GM10847 (cell line): ENCODE results near the gene SLAMF8.

Experiments
- POLR2A ChIP-seq: IDR thresholded peaks from 2 replicates; pipeline ENCODE4 v1.6.1; 2011; ENCODE audit not compliant: insufficient read length; ENCODE audit errors: extremely low read depth

Gene SLAMF8

GRCh38 chr1:159854693-159855192 lies 28.1 kb downstream of the SLAMF8 start:
- no peak for TF ChIP-seq POLR2A

GRCh38 chr1:159855709-159856108 lies 29.0 kb downstream of the SLAMF8 start:
- no peak for TF ChIP-seq POLR2A

DNA sequence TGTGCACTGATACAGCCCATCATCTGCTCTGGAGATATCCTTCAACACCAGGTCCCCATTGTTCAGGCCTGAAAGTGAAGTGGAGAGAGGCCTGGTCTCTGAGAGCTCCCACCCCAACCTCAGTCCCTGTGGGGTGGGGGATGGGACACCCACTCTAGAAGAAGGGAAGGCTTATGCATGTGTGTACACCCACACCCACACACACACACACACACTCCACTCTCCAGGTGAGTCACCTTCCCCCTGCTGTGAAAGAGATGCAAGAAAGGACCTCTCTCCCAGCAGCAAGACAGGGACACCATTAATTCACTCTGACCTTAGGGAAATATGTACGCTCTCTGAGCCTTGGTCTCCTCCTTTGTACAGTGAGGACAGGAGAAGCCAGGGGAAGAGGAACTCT lies 29.9 kb downstream of the SLAMF8 start:
- TF ChIP-seq POLR2A: no peak

DNA sequence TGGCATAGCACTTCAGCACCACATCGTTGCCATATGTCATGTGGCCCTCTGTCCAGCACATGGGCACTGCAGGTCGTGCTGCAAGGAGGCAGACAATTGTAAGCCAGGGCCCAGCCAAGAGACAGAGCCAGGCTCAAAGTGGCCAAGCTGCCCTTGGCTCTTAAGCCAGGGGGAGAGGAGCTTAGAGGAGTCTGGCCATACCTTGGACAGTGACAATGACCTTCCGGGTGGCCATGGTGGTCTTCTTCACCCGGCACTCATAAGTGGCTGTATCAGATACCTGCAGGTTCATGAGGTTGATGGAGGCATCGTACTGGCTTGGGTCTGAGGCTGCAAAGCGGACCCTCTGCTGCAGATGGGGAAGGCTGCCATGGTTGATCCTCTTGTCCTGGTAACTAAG lies 31.2 kb downstream of the SLAMF8 start:
- no peak for TF ChIP-seq POLR2A

GRCh38 chr1:159859767-159860322 lies 33.2 kb downstream of the SLAMF8 start:
- no peak for TF ChIP-seq POLR2A

DNA sequence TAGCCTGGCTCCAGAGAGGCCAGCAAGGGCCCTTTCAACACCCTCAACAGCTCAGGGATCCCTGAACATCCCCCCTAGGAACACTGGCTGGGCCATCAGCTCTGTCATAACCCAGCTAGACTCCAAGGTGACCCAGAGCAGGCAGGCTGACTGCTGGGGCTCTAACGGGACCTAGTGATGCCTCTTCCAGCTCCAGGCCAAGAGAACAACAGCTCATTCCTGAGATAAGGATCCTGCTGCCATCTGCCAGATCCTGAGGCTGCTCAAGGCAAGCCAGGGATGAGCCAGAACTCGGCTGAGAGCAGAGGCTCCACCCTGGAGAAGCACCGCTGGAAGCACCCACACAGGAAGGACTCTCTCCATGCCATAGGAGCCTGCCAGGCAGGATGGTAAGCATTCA lies 33.8 kb downstream of the SLAMF8 start:
- TF ChIP-seq POLR2A: no peak

GRCh38 chr1:159861218-159861617 lies 34.5 kb downstream of the SLAMF8 start:
- TF ChIP-seq POLR2A: no peak

GRCh38 chr1:159862031-159862430 lies 35.4 kb downstream of the SLAMF8 start:
- no peak for TF ChIP-seq POLR2A

- no peak for TF ChIP-seq POLR2A
These were observed 35.9 kb downstream of the SLAMF8 start, which contains the start of gene VSIG8 for GRCh38 chr1:159862557-159862956. Gene VSIG8 (minus strand): TSS chr1:159862657. CDS start chr1:159862521, 136 bp downstream.

GRCh38 chr1:159864262-159864661 lies 37.6 kb downstream of the SLAMF8 start:
- no peak for TF ChIP-seq POLR2A

DNA sequence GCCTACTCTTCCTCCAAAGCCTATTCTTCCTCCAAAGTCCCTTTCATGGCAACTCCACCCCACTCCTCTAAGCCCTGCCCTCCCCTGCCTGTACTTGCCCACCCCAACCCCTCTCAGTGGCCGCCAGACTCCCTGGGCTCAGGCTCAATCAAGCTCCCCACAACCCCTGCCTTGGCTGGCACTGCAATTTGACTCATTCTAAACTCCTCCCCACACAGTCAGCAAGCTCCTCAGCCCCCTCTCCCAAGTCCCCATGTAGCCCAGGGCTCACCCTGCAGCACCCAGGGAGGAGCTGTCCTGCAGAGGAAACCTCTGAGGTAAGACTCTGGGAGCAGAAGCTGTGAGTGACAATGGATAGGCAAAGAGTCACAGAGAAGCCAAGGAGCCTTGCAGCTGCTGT lies 39.4 kb downstream of the SLAMF8 start:
- TF ChIP-seq POLR2A: no peak

GRCh38 chr1:159866905-159867663 lies 40.4 kb downstream of the SLAMF8 start:
- TF ChIP-seq POLR2A: no peak

GRCh38 chr1:159867664-159868026 lies 41.0 kb downstream of the SLAMF8 start:
- TF ChIP-seq POLR2A: no peak

GRCh38 chr1:159868766-159869165 lies 42.1 kb downstream of the SLAMF8 start:
- no peak for TF ChIP-seq POLR2A

DNA sequence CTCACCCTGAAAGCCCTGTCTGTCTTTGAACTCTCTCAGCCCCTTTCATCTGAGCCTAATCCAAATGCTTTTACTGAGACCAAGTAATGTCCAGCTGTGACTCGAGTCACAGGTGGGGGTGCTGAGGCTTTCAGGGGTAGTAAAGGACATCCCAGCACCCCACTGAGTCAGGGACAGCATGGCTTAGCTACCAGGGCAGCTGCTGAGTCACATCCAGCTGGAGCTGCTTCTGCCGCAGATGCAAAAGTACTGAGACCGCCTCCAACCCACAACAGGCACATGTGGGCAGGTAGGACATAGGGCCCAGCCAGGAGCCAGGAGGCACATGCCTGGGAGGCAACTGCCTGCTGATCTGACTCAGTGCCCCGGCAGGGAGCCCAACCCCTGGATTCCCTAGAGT lies 42.5 kb downstream of the SLAMF8 start:
- no peak for TF ChIP-seq POLR2A

DNA sequence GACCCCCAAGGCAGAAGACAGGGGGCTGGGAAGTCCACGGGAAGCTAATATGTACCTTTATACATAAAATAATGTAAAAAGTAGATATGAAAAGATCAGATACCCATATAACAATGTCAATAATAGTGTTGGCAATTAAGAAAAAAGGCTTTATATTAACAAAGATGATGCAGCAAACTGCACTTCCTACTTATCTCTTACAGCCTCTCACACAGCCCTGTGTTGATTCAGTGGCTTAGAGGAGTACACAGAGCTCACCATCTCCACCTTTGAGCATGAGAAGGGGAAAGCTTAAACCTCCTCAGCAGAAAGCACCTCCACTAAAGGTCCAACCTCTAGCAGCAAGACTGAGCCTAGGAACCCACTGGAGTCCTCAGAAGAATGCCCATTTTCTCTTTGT lies 42.9 kb downstream of the SLAMF8 start:
- no peak for TF ChIP-seq POLR2A

DNA sequence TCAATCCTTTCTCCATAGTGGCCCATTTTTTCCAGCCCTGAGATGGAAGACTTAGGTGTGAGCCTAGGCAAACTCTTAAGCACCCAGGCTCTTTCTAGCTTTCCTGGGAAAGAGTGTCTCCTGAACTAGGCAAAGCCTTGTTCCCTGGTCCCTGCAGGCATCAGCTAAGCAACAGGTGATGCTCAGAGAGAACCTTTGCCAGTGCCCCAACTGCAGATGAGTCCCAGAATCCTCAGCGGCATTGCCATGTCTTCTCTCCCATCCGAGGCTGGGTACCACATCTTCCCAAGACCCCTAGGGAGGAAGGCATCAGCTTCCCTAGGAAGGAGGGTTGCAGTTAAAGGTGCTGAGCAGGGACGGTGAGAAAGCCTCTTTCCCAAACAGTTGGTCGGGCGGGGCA lies 44.0 kb downstream of the SLAMF8 start:
- TF ChIP-seq POLR2A: no peak

- TF ChIP-seq POLR2A: no peak
These were observed 46.2 kb downstream of the SLAMF8 start for GRCh38 chr1:159872891-159873290.
